Measurements from ENCODE around the gene TRDN.

The TRDN gene

GRCh38 chr6:123420512-123420911 lies 216.2 kb downstream of the TRDN start:
- no peak overlapping the region for H3K4me3 ChIP-seq (ENCODE audit: low read depth, low read length)
- no peak for DNase-seq (ENCODE audit: low read depth)
- TF ChIP-seq CTCF (IDR thresholded peaks at IDR 0.05; ENCODE audit: low read depth, low read length, missing control alignments), result no peak

- DNase-seq (ENCODE audit: low read depth), result no peak
- H3K4me3 ChIP-seq (ENCODE audit: low read depth, low read length), result no peak overlapping the region
- TF ChIP-seq CTCF (IDR thresholded peaks at IDR 0.05; ENCODE audit: low read depth, low read length, missing control alignments), result no peak
Measured at GRCh38 chr6:123418071-123418470, 218.7 kb downstream of the TRDN start.

- no peak for DNase-seq (ENCODE audit: low read depth)
- no peak for TF ChIP-seq CTCF (IDR thresholded peaks at IDR 0.05; ENCODE audit: low read depth, low read length, missing control alignments)
Measured at GRCh38 chr6:123417535-123417934, 219.2 kb downstream of the TRDN start.

GRCh38 chr6:123415844-123416468 lies 220.8 kb downstream of the TRDN start:
- DNase-seq (ENCODE audit: low read depth), result peak; percentile 49
- no peak overlapping the region for H3K4me3 ChIP-seq (ENCODE audit: low read depth, low read length)
- peak; percentile 56 for TF ChIP-seq CTCF (IDR thresholded peaks at IDR 0.05; ENCODE audit: low read depth, low read length, missing control alignments)

More at GRCh38 chr6:123417535-123417934, 219.2 kb downstream of the TRDN start:
- H3K4me3 ChIP-seq (ENCODE audit: low read depth, low read length), result no peak overlapping the region

GRCh38 chr6:123404975-123405374 lies 231.8 kb downstream of the TRDN start:
- no peak for DNase-seq (ENCODE audit: low read depth)
- no peak for TF ChIP-seq CTCF (IDR thresholded peaks at IDR 0.05; ENCODE audit: low read depth, low read length, missing control alignments)

GRCh38 chr6:123402052-123402451 lies 234.7 kb downstream of the TRDN start:
- peak; percentile 15 for DNase-seq (ENCODE audit: low read depth)

More at GRCh38 chr6:123404975-123405374, 231.8 kb downstream of the TRDN start:
- no peak overlapping the region for H3K4me3 ChIP-seq (ENCODE audit: low read depth, low read length)

More at GRCh38 chr6:123402052-123402451, 234.7 kb downstream of the TRDN start:
- no peak overlapping the region for H3K4me3 ChIP-seq (ENCODE audit: low read depth, low read length)
- no peak for TF ChIP-seq CTCF (IDR thresholded peaks at IDR 0.05; ENCODE audit: low read depth, low read length, missing control alignments)

All from GM12864 (cell line).